ENCODE measurements around the gene MAGEA9B.
"Not testable (repeated sequence)": the region's sequence is repeated elsewhere in the genome, so short reads cannot be mapped to it uniquely, and the experiment has no call there.

The MAGEA9B gene

DNA sequence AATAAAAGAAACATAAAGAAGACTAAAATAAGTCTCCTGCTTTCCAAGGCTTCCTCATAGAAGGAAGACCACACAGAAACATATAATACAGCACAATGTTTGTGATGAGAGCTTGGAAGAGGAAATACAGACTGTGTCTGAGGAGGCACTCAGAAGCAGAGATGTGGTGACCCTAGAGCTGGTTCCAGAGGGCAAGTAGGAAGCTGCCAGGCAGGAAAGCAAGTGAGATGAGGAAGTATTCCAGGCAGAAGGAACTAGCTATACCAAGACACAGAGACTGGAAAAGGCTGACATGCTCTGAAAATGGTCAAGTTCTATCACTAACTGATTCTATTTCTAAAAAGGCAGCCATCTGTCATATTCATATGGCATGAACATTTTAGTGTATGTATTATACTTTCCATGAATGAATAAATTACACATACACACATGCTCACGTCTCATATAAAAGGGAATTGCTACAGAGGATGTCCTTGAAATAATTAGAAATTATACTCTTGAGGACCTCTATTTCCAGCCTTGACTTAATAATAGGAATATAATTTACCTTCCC lies 24.4 kb upstream of the MAGEA9B start:
- Histone ChIP-seq H3K27ac (ENCODE audit: low read depth, low read length) (no peak overlapping the region), H3K9ac (ENCODE audit: low read depth in 1 of 2, low read length in 2 of 2) (no peak overlapping the region), H3K27me3 (ENCODE audit: control insufficient read depth in 1 of 2, insufficient read depth in 2 of 2, low read length in 2 of 2) (no peaks in the 10 kb centered on the region)

DNA sequence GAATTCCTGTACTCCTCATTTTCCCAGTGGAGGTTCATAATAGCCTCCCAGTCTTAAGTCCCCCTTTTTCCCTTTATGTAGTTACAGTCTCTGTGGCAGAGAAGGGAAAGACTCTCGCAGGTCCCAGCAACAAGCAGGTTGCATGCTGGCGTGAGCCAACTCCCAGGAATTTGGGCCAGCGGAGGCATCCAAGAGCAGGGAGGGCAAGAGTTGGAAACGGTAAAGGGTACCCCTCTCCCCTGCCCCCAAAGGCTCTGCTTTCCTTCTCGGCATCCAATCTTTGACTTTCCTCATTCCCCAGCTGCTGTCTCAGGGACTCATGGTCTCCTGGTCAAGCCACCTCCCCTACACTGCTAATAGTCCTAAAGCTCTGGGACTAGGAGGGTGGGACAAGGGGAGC lies 23.3 kb upstream of the MAGEA9B start:
- Histone ChIP-seq H3K27me3 (ENCODE audit: control insufficient read depth in 1 of 2, insufficient read depth in 2 of 2, low read length in 2 of 2) (no peaks in the 10 kb centered on the region), H3K9ac (ENCODE audit: low read depth in 1 of 2, low read length in 2 of 2) (no peak overlapping the region), H3K9me3 (ENCODE audit: control insufficient read depth in 1 of 2, low read length in 2 of 2) (no peaks in the 10 kb centered on the region), H3K36me3 (ENCODE audit: control insufficient read depth in 1 of 2, insufficient read depth in 2 of 2, low read length in 2 of 2) (peaks cover 0 to 2% of the 10 kb centered on the region in 2 donors), H3K4me1 (ENCODE audit: control insufficient read depth in 1 of 2, insufficient read depth in 2 of 2, low read length in 2 of 2) (no peaks in the 10 kb centered on the region), H3K4me3 (ENCODE audit: low read depth in 1 of 2, low read length in 2 of 2) (no peak overlapping the region), H3K27ac (ENCODE audit: low read depth, low read length) (no peak overlapping the region)

More for the DNA sequence above, 24.4 kb upstream of the MAGEA9B start:
- Histone ChIP-seq H3K9me3 (ENCODE audit: control insufficient read depth in 1 of 2, low read length in 2 of 2) (no peaks in the 10 kb centered on the region), H3K36me3 (ENCODE audit: control insufficient read depth in 1 of 2, insufficient read depth in 2 of 2, low read length in 2 of 2) (no peaks in the 10 kb centered on the region), H3K4me3 (ENCODE audit: low read depth in 1 of 2, low read length in 2 of 2) (no peak overlapping the region), H3K4me1 (ENCODE audit: control insufficient read depth in 1 of 2, insufficient read depth in 2 of 2, low read length in 2 of 2) (no peaks in the 10 kb centered on the region)

DNA sequence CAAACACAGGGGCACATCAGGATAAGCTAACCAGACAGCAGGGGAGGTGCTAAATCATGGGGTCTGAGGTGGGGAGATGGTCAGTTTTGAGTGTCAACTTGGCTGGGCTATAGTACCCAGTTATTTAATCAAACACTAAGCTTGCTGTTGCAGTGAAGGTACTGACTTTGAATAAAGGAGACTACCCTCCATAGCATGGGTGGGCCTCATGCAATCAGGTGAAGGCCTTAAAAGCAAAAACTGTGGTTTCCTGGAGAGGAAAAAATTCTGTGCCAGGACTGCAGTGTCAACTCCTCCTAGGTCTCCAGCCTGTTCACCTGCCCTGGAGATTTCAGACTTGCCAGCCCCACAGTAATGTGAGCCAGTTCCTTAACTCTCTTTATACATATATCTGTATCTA lies 20.4 kb upstream of the MAGEA9B start:
- Histone ChIP-seq H3K4me3 (ENCODE audit: low read depth in 1 of 2, low read length in 2 of 2) (no peak overlapping the region), H3K36me3 (ENCODE audit: control insufficient read depth in 1 of 2, insufficient read depth in 2 of 2, low read length in 2 of 2) (peaks cover 0 to 5% of the 10 kb centered on the region in 2 donors), H3K27ac (ENCODE audit: low read depth, low read length) (no peak overlapping the region), H3K4me1 (ENCODE audit: control insufficient read depth in 1 of 2, insufficient read depth in 2 of 2, low read length in 2 of 2) (no peaks in the 10 kb centered on the region), H3K27me3 (ENCODE audit: control insufficient read depth in 1 of 2, insufficient read depth in 2 of 2, low read length in 2 of 2) (no peaks in the 10 kb centered on the region), H3K9me3 (ENCODE audit: control insufficient read depth in 1 of 2, low read length in 2 of 2) (no peaks in the 10 kb centered on the region), H3K9ac (ENCODE audit: low read depth in 1 of 2, low read length in 2 of 2) (no peak overlapping the region)

DNA sequence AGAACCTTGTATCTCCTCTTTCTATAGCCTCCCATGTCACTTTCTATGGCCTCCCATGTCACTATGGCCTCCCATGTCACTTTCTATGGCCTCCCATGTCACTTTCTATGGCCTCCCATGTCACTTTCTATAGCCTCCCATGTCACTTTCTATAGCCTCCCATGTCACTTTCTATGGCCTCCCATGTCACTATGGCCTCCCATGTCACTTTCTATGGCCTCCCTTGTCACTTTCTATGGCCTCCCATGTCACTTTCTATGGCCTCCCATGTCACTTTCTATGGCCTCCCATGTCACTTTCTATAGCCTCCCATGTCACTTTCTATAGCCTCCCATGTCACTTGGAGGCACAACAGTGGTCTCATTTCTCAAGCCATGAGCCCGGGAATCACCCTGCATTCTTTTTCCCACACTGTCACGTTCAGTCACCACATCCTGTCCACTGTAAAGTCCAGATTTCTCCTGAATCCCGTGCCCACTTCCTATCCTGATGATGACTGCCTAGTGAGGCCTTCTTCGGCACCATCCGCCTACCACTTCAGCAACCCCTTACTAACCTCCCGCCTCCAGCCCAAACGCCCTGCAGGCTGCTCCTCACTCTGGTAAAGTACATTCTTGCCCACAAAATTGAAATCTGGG lies 18.1 kb upstream of the MAGEA9B start:
- not testable (repeated sequence) for H3K9ac ChIP-seq (ENCODE audit: low read depth in 1 of 2, low read length in 2 of 2); H3K4me1 ChIP-seq (ENCODE audit: control insufficient read depth in 1 of 2, insufficient read depth in 2 of 2, low read length in 2 of 2); H3K27me3 ChIP-seq (ENCODE audit: control insufficient read depth in 1 of 2, insufficient read depth in 2 of 2, low read length in 2 of 2); H3K27ac ChIP-seq (ENCODE audit: low read depth, low read length); H3K36me3 ChIP-seq (ENCODE audit: control insufficient read depth in 1 of 2, insufficient read depth in 2 of 2, low read length in 2 of 2); H3K9me3 ChIP-seq (ENCODE audit: control insufficient read depth in 1 of 2, low read length in 2 of 2); H3K4me3 ChIP-seq (ENCODE audit: low read depth in 1 of 2, low read length in 2 of 2)

DNA sequence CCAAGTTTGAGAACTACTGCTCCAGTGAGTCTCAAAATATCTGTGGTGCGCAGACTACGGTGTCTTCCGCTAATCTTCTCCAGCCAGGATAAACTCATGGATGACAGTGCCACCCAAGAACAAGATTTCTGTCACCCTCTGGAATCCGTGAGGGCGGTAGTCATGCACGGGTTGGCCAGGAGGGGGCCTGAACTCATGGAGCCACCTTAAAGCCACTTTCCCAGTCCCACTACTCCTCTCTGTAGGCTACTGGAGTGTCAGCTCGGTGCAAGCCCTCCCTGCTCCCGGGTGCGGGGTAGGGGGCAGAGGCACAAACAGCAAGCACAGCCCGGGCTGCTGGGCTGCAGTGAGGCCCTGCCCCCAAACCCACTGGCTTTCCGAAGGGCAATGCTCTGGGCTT lies 11.3 kb upstream of the MAGEA9B start:
- H3K9ac ChIP-seq (ENCODE audit: low read depth in 1 of 2, low read length in 2 of 2); H3K4me3 ChIP-seq (ENCODE audit: low read depth in 1 of 2, low read length in 2 of 2); H3K4me1 ChIP-seq (ENCODE audit: control insufficient read depth in 1 of 2, insufficient read depth in 2 of 2, low read length in 2 of 2); H3K9me3 ChIP-seq (ENCODE audit: control insufficient read depth in 1 of 2, low read length in 2 of 2); H3K27me3 ChIP-seq (ENCODE audit: control insufficient read depth in 1 of 2, insufficient read depth in 2 of 2, low read length in 2 of 2); H3K27ac ChIP-seq (ENCODE audit: low read depth, low read length); H3K36me3 ChIP-seq (ENCODE audit: control insufficient read depth in 1 of 2, insufficient read depth in 2 of 2, low read length in 2 of 2): not testable (repeated sequence)

DNA sequence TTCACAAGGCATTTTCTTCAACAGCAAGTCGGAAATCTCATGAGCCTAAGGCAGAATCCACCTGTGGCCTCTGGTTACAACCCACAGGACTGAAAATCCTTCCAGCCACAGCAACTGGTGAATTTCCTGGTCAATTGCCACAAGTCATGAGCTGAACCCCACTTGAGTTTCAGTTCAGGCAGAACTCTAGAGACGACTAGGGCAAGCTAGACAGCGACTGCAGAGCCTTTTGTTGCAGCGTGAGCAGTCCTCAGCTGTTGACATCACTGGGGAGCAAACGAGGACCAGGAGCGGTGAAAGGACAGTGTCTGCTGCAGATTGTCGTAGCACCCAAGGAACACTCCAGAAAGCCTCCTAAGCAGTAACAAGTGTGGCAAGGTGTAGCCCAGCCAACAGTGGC lies 8.7 kb upstream of the MAGEA9B start:
- H3K36me3 ChIP-seq (ENCODE audit: control insufficient read depth in 1 of 2, insufficient read depth in 2 of 2, low read length in 2 of 2); H3K4me1 ChIP-seq (ENCODE audit: control insufficient read depth in 1 of 2, insufficient read depth in 2 of 2, low read length in 2 of 2); H3K4me3 ChIP-seq (ENCODE audit: low read depth in 1 of 2, low read length in 2 of 2); H3K27ac ChIP-seq (ENCODE audit: low read depth, low read length); H3K27me3 ChIP-seq (ENCODE audit: control insufficient read depth in 1 of 2, insufficient read depth in 2 of 2, low read length in 2 of 2); H3K9me3 ChIP-seq (ENCODE audit: control insufficient read depth in 1 of 2, low read length in 2 of 2); H3K9ac ChIP-seq (ENCODE audit: low read depth in 1 of 2, low read length in 2 of 2): not testable (repeated sequence)

DNA sequence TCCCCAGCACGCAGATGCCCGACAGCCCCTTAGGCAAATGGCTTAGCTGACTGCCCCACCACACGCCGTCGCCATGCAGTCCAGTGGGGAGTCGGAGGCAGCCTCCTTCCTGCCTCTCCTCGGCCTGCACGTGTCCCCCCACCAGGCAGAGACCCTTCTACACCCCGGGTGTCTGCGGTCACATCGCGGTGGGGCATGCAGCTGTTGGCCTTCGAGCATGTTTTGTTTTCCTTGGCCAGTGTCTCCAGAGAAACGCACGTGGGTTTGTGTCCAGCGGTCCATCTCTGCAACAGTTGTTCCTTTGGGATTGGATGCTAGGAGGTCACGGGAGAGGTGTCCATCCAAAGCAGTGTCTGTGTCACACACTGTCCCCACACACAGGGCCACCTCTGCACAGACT lies 8.0 kb upstream of the MAGEA9B start, which contains the start of gene HSFX2:
HSFX2 (minus strand) TSS at position 101 of the 400 bp plus-strand sequence. CDS start 614 bp downstream, outside the sequence.
- H3K9ac ChIP-seq (ENCODE audit: low read depth in 1 of 2, low read length in 2 of 2); H3K27me3 ChIP-seq (ENCODE audit: control insufficient read depth in 1 of 2, insufficient read depth in 2 of 2, low read length in 2 of 2); H3K4me1 ChIP-seq (ENCODE audit: control insufficient read depth in 1 of 2, insufficient read depth in 2 of 2, low read length in 2 of 2); H3K27ac ChIP-seq (ENCODE audit: low read depth, low read length); H3K9me3 ChIP-seq (ENCODE audit: control insufficient read depth in 1 of 2, low read length in 2 of 2); H3K4me3 ChIP-seq (ENCODE audit: low read depth in 1 of 2, low read length in 2 of 2); H3K36me3 ChIP-seq (ENCODE audit: control insufficient read depth in 1 of 2, insufficient read depth in 2 of 2, low read length in 2 of 2): not testable (repeated sequence)

DNA sequence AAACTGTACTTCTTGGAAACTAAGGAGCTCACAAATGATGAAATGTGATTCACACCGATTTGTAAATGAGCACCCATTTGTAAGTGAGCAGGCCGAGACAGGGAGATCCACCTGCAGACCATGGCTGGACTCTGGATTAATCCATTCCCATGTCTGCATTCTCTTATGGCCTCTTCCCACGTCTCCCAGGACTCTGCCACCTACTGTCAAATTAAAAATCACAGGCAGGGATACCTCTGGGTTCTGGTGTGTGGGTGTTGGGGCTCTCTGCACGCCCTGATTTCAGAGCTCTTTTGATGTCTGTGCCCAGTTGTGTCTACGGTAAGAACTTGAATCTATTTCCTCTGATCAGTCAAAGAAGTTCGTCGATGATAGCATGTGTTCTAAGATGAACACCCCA lies 3.7 kb upstream of the MAGEA9B start:
- not testable (repeated sequence) for H3K4me3 ChIP-seq (ENCODE audit: low read depth in 1 of 2, low read length in 2 of 2); H3K36me3 ChIP-seq (ENCODE audit: control insufficient read depth in 1 of 2, insufficient read depth in 2 of 2, low read length in 2 of 2); H3K9me3 ChIP-seq (ENCODE audit: control insufficient read depth in 1 of 2, low read length in 2 of 2); H3K9ac ChIP-seq (ENCODE audit: low read depth in 1 of 2, low read length in 2 of 2); H3K27me3 ChIP-seq (ENCODE audit: control insufficient read depth in 1 of 2, insufficient read depth in 2 of 2, low read length in 2 of 2); H3K4me1 ChIP-seq (ENCODE audit: control insufficient read depth in 1 of 2, insufficient read depth in 2 of 2, low read length in 2 of 2); H3K27ac ChIP-seq (ENCODE audit: low read depth, low read length)

DNA sequence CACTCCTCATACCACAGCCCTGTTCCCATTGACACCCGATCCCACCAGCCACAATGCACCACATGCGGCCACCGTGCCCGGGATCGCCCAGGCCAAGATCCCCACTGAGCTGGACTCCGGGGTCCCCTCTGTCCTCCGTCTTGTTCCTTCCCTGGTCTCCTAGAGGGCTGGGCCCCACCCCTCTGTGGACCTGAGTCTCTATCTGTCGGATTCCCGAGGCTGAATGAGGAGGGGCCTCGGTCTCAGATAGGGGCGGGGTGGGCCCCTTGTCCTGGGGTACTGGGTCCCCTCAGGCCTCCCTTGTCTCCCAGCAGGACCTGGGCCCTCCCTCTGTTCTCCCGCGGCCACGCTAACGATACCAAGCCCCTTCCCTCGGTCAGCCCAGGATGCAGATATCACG lies 1.6 kb downstream of the MAGEA9B start:
- not testable (repeated sequence) for H3K9ac ChIP-seq (ENCODE audit: low read depth in 1 of 2, low read length in 2 of 2); H3K9me3 ChIP-seq (ENCODE audit: control insufficient read depth in 1 of 2, low read length in 2 of 2); H3K4me3 ChIP-seq (ENCODE audit: low read depth in 1 of 2, low read length in 2 of 2); H3K36me3 ChIP-seq (ENCODE audit: control insufficient read depth in 1 of 2, insufficient read depth in 2 of 2, low read length in 2 of 2); H3K27ac ChIP-seq (ENCODE audit: low read depth, low read length); H3K27me3 ChIP-seq (ENCODE audit: control insufficient read depth in 1 of 2, insufficient read depth in 2 of 2, low read length in 2 of 2); H3K4me1 ChIP-seq (ENCODE audit: control insufficient read depth in 1 of 2, insufficient read depth in 2 of 2, low read length in 2 of 2)

DNA sequence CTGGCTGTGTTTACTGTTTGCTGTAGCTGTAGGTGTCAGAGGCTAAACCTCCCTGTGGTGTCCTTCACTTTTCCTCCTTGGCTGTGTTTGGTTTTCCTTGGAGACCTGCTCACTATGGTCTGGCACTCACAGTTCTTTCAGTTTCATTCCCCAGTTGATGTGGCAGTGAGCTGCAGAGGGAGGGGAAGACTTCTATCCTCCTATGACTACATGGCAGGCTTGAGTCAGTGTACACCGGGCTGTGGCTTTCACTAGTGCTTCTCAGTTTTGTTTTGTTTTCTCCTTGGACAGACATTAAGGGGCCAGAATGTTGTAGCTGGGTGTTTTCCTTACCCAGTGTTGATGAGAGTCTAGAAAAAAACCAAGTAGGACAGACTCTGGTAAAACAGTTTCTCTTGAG lies 13.8 kb downstream of the MAGEA9B start:
- H3K27me3 ChIP-seq (ENCODE audit: control insufficient read depth in 1 of 2, insufficient read depth in 2 of 2, low read length in 2 of 2); H3K27ac ChIP-seq (ENCODE audit: low read depth, low read length); H3K4me3 ChIP-seq (ENCODE audit: low read depth in 1 of 2, low read length in 2 of 2); H3K4me1 ChIP-seq (ENCODE audit: control insufficient read depth in 1 of 2, insufficient read depth in 2 of 2, low read length in 2 of 2); H3K9ac ChIP-seq (ENCODE audit: low read depth in 1 of 2, low read length in 2 of 2); H3K9me3 ChIP-seq (ENCODE audit: control insufficient read depth in 1 of 2, low read length in 2 of 2); H3K36me3 ChIP-seq (ENCODE audit: control insufficient read depth in 1 of 2, insufficient read depth in 2 of 2, low read length in 2 of 2): not testable (repeated sequence)

DNA sequence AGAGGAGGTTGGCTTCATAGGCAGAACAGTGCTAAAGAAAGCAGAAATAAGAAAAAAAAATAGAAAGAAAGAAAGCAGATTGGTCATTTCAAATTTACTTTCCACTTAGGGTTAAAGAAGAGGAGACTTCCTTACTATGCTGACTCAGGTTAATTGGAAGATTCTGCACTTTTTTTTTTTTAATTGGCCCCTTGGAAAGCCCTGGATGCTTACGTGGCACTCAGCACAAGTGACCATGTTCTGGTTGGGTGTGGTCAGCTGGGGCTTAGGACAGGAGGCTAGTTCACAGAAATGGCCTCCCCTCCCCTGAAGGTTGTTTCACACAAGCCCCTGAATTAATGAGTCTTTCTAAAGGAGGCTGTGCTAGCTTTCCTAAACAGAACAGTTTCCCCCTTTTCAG lies 14.5 kb downstream of the MAGEA9B start:
- no peak overlapping the region for H3K9ac ChIP-seq (ENCODE audit: low read depth in 1 of 2, low read length in 2 of 2)
- no peaks in the 10 kb centered on the region for H3K9me3 ChIP-seq (ENCODE audit: control insufficient read depth in 1 of 2, low read length in 2 of 2)
- H3K36me3 ChIP-seq (ENCODE audit: control insufficient read depth in 1 of 2, insufficient read depth in 2 of 2, low read length in 2 of 2) = no peaks in the 10 kb centered on the region
- H3K4me1 ChIP-seq (ENCODE audit: control insufficient read depth in 1 of 2, insufficient read depth in 2 of 2, low read length in 2 of 2) = no peaks in the 10 kb centered on the region
- H3K27ac ChIP-seq (ENCODE audit: low read depth, low read length) = no peak overlapping the region
- H3K4me3 ChIP-seq (ENCODE audit: low read depth in 1 of 2, low read length in 2 of 2) = no peak overlapping the region
- no peaks in the 10 kb centered on the region for H3K27me3 ChIP-seq (ENCODE audit: control insufficient read depth in 1 of 2, insufficient read depth in 2 of 2, low read length in 2 of 2)
